ENCODE measurements around the gene TXLNA. TPM values are rescaled to one million over a fixed set of nuclear protein-coding genes. Genes with fewer than 3 reads are reported as not detected.

Gene TXLNA
- total RNA-seq, 3 donors from 2014 or later = 38.7 to 51.8 (median 45.8) TPM

- intact Hi-C loops (cut with DNase I; ENCODE audit: low total_unique reads) = no loop called here
- H3K27me3 ChIP-seq = no peaks in the 10 kb centered on the region
- no peak overlapping the region for H3K27ac ChIP-seq
- H3K4me3 ChIP-seq = no peak overlapping the region
- TF ChIP-seq POLR2A (IDR thresholded peaks at IDR 0.05) (no peak), POLR2AphosphoS5 (IDR thresholded peaks at IDR 0.05) (no peak), CTCF (IDR thresholded peaks at IDR 0.05) (no peak)
- H3K4me1 ChIP-seq = peaks cover 0 to 16% of the 10 kb centered on the region in 2 donors
- no peak for DNase-seq (ENCODE audit: low spot score in 2 of 2)
- H3K36me3 ChIP-seq = peaks cover 6% of the 10 kb centered on the region
- no peaks in the 10 kb centered on the region for H3K9me3 ChIP-seq
Measured at GRCh38 chr1:32186077-32186476, 6.6 kb downstream of the TXLNA start.

DNA sequence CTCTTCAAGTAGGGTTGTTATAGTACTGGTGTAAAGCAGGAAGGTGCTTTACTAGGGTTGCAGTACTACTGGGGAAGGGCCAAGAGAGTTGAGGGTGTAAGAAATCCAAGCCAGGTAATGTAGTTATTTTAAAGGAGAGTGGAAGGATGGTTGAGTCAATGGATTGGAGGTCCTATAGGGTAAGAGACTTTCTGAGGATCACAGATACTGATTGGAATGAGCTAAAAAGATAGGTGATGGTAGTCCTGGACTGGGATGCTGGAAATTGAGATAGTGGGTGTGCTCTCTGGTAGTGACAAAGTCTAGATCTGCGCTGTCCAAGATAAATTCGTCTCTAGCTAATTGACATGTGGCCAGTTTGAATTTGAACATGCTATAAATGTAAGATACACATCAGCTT is 7.0 kb downstream of the TXLNA start:
- intact Hi-C loops (cut with DNase I; ENCODE audit: low total_unique reads) = no loop called here
- H3K4me1 ChIP-seq = peaks cover 0 to 12% of the 10 kb centered on the region in 2 donors
- H3K36me3 ChIP-seq = peaks cover 6% of the 10 kb centered on the region
- no peaks in the 10 kb centered on the region for H3K27me3 ChIP-seq
- no peak for DNase-seq (ENCODE audit: low spot score in 2 of 2)
- H3K4me3 ChIP-seq = no peak overlapping the region
- TF ChIP-seq CTCF (IDR thresholded peaks at IDR 0.05) = no peak
- TF ChIP-seq POLR2A (IDR thresholded peaks at IDR 0.05) = no peak
- TF ChIP-seq POLR2AphosphoS5 (IDR thresholded peaks at IDR 0.05) = no peak
- no peak overlapping the region for H3K27ac ChIP-seq
- H3K9me3 ChIP-seq = no peaks in the 10 kb centered on the region

DNA sequence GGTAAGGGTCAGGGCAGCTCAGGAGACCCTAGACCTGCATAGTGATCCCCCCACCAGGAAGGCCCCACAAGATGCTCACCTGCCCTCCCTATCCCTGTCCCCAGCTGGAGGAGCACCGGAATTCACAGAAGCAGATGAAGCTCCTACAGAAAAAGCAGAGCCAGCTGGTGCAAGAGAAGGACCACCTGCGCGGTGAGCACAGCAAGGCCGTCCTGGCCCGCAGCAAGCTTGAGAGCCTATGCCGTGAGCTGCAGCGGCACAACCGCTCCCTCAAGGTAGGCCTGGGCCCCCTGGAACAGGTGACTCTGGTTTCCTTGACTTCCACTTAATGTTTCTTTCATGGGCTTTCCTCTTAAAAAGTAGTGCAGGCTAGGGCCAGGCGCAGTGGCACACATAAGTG is 8.4 kb downstream of the TXLNA start:
- H3K4me1 ChIP-seq = peaks cover 0 to 4% of the 10 kb centered on the region in 2 donors
- DNase-seq (ENCODE audit: low spot score in 2 of 2) = no peak
- intact Hi-C loops (cut with DNase I; ENCODE audit: low total_unique reads) = no loop called here
- TF ChIP-seq POLR2A (IDR thresholded peaks at IDR 0.05) (no peak), POLR2AphosphoS5 (IDR thresholded peaks at IDR 0.05) (no peak), CTCF (IDR thresholded peaks at IDR 0.05) (no peak)
- no peaks in the 10 kb centered on the region for H3K27me3 ChIP-seq
- H3K36me3 ChIP-seq = peaks cover 6% of the 10 kb centered on the region
- H3K4me3 ChIP-seq = no peak overlapping the region
- no peak overlapping the region for H3K27ac ChIP-seq
- no peaks in the 10 kb centered on the region for H3K9me3 ChIP-seq

GRCh38 chr1:32192220-32192948 is 12.9 kb downstream of the TXLNA start:
- Histone ChIP-seq H3K4me3 (no peak overlapping the region), H3K4me1 (no peaks in the 10 kb centered on the region), H3K27ac (no peak overlapping the region), H3K9me3 (no peaks in the 10 kb centered on the region), H3K27me3 (no peaks in the 10 kb centered on the region), H3K36me3 (peaks cover 6% of the 10 kb centered on the region)
- no peak for DNase-seq (ENCODE audit: low spot score in 2 of 2)
- intact Hi-C loops (cut with DNase I; ENCODE audit: low total_unique reads) = no loop called here
- no peak for TF ChIP-seq POLR2AphosphoS5 (IDR thresholded peaks at IDR 0.05)
- no peak for TF ChIP-seq CTCF (IDR thresholded peaks at IDR 0.05)
- TF ChIP-seq POLR2A (IDR thresholded peaks at IDR 0.05) = no peak

DNA sequence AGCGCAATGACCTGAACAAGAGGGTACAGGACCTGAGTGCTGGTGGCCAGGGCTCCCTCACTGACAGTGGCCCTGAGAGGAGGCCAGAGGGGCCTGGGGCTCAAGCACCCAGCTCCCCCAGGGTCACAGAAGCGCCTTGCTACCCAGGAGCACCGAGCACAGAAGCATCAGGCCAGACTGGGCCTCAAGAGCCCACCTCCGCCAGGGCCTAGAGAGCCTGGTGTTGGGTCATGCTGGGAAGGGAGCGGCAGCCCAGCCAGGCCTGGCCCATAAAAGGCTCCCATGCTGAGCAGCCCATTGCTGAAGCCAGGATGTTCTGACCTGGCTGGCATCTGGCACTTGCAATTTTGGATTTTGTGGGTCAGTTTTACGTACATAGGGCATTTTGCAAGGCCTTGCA is 15.5 kb downstream of the TXLNA start:
- Histone ChIP-seq H3K4me1 (peaks cover 0 to 3% of the 10 kb centered on the region in 2 donors), H3K36me3 (peaks cover 6% of the 10 kb centered on the region)
- TF ChIP-seq POLR2A (IDR thresholded peaks at IDR 0.05) (no peak), CTCF (IDR thresholded peaks at IDR 0.05) (no peak), POLR2AphosphoS5 (IDR thresholded peaks at IDR 0.05) (no peak)

More for the DNA sequence above, 15.5 kb downstream of the TXLNA start:
- H3K27ac ChIP-seq = no peak overlapping the region
- no peak overlapping the region for H3K4me3 ChIP-seq
- no peak for DNase-seq (ENCODE audit: low spot score in 2 of 2)
- intact Hi-C loops (cut with DNase I; ENCODE audit: low total_unique reads) = no loop called here
- H3K9me3 ChIP-seq = no peaks in the 10 kb centered on the region
- H3K27me3 ChIP-seq = no peaks in the 10 kb centered on the region
